Measurements from ENCODE around the gene S100A6.
"Not testable (repeated sequence)": the region's sequence is repeated elsewhere in the genome, so short reads cannot be mapped to it uniquely, and the experiment has no call there.

DNA sequence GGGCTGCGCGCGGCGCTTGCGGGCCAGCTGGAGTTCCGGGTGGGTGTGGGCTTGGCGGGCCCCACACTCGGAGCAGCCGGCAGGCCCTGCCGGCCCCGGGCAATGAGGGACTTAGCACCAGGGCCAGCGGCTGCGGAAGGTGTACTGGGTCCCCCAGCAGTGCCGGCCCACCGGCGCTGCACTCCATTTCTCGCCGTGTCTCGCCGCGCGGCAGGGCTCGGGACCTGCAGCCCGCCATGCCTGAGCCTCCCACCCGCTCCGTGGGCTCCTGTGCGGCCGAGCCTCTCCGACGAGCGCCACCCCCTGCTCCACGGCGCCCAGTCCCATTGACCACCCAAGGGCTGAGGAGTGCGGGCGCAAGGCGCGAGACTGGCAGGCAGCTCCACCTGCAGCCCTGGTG lies 14.0 kb downstream of the S100A6 start:
- TF ChIP-seq, protein P1, sequence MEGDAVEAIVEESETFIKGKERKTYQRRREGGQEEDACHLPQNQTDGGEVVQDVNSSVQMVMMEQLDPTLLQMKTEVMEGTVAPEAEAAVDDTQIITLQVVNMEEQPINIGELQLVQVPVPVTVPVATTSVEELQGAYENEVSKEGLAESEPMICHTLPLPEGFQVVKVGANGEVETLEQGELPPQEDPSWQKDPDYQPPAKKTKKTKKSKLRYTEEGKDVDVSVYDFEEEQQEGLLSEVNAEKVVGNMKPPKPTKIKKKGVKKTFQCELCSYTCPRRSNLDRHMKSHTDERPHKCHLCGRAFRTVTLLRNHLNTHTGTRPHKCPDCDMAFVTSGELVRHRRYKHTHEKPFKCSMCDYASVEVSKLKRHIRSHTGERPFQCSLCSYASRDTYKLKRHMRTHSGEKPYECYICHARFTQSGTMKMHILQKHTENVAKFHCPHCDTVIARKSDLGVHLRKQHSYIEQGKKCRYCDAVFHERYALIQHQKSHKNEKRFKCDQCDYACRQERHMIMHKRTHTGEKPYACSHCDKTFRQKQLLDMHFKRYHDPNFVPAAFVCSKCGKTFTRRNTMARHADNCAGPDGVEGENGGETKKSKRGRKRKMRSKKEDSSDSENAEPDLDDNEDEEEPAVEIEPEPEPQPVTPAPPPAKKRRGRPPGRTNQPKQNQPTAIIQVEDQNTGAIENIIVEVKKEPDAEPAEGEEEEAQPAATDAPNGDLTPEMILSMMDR (IDR thresholded peaks at IDR 0.05; ENCODE audit: borderline replicate concordance, extremely low read depth, low read length, poor library complexity, severe bottlenecking), result not testable (repeated sequence)
- TF ChIP-seq EZH2 (IDR thresholded peaks at IDR 0.05; ENCODE audit: borderline replicate concordance, low read depth, low read length, severe bottlenecking), result not testable (repeated sequence)

Measured in DND-41 (cell line).